HG02885 (cell line): ENCODE results near the gene SLC30A1.
"Not testable (repeated sequence)": the region's sequence is repeated elsewhere in the genome, so short reads cannot be mapped to it uniquely, and the experiment has no call there.

ENCODE experiments used
- ATAC-seq: cut with Tn5 transposase; IDR thresholded peaks from one replicate; pipeline ENCODE4 v1.9.1; 2021; ENCODE audit warnings: mild to moderate bottlenecking; ENCODE audit not compliant: unreplicated experiment, poor library complexity

Gene SLC30A1, protein sequence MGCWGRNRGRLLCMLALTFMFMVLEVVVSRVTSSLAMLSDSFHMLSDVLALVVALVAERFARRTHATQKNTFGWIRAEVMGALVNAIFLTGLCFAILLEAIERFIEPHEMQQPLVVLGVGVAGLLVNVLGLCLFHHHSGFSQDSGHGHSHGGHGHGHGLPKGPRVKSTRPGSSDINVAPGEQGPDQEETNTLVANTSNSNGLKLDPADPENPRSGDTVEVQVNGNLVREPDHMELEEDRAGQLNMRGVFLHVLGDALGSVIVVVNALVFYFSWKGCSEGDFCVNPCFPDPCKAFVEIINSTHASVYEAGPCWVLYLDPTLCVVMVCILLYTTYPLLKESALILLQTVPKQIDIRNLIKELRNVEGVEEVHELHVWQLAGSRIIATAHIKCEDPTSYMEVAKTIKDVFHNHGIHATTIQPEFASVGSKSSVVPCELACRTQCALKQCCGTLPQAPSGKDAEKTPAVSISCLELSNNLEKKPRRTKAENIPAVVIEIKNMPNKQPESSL

GRCh38 chr1:211578640-211579439 lies at the start of gene SLC30A1:
Gene SLC30A1, minus strand, starts transcription at chr1:211579161. Its CDS starts 549 bp downstream, at chr1:211578612.
- peak; percentile 83 for ATAC-seq

- ATAC-seq, result no peak
Observed at GRCh38 chr1:211628417-211628816, 49.5 kb upstream of the SLC30A1 start.

DNA sequence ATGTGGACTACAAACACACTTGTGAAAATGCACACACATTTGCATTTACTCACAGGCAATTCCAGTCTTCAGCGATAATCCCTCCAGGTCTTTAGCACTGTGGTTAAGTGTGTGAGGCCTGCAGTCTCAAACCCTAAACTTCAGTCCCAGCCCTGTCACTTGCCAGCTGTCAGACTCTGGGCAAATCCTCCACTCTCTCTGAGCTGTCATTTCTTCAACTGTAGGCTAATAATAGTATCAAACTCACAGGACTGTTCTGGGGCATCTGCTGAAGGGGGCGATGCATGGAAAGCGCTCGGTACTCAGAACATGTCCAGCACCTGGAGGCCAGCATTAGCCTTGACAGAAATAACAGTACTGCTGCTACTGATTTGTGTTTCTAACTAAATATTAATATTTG lies 48.3 kb upstream of the SLC30A1 start:
- ATAC-seq, result no peak

DNA sequence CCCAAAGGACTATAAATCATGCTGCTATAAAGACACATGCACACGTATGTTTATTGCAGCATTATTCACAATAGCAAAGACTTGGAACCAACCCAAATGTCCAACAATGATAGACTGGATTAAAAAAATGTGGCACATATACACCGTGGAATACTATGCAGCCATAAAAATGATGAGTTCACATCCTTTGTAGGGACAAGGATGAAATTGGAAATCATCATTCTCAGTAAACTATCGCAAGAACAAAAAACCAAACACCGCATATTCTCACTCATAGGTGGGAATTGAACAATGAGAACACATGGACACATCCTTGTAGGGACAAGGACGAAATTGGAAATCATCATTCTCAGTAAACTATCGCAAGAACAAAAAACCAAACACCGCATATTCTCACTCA lies 46.9 kb upstream of the SLC30A1 start:
- ATAC-seq, result not testable (repeated sequence)

- ATAC-seq, result no peak
Observed at GRCh38 chr1:211625040-211625439, 46.1 kb upstream of the SLC30A1 start.

DNA sequence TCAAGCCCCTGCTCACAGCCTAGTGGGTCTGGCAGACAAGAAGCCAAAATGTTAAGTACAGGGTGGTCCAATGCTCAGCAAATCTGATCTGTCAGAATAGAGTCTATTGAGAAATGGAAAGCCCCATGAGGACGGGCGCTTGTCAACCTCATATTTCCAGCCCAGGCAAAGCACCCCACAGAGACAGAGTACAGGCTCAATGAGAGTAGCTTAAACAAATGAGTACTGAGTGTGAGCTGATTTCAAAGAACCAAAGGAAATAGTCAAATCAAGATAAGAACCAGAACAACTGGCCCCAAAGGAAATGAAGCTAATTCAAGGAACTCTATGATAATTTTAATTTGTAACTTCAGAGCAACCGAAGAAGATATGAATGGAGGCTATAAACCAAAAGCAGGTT lies 44.6 kb upstream of the SLC30A1 start:
- ATAC-seq, result no peak

DNA sequence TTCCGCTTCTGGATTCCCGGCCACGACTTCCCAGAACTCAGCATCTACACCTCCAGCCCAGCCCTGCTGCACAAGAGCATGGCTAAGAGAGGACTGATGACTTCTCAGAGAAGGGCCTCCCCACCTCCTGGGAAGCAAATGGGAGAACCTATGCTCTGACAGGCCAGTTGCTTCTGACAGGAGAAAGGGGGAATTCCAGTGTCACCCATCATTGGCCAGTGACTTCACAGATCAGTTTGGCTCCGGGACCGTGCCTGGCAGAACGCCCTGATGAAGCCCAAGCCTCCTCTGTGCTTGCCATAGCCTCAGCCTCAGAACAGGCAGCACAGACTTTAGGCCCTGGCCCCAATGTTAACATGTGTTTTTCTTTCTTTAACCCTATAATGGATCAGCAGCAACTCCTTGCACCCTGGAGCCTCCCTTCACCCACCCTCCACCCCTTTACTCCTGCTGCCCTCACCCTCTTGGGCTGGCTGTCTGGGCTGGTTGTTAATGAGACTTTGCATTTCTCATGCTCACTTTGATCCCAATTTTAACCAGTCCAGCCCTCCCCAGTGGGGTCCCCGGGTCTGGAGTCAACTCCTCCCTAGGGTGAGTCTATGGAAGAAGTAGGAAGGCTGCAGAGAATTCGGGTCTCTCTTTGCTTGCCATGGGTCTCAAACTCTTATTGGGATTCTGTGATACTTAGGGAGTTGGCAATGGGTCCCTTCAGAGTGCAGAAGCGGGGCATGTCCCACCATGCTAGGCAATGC lies 42.7 kb upstream of the SLC30A1 start:
- no peak for ATAC-seq

- ATAC-seq, result no peak
Observed at GRCh38 chr1:211620097-211620496, 41.1 kb upstream of the SLC30A1 start.

DNA sequence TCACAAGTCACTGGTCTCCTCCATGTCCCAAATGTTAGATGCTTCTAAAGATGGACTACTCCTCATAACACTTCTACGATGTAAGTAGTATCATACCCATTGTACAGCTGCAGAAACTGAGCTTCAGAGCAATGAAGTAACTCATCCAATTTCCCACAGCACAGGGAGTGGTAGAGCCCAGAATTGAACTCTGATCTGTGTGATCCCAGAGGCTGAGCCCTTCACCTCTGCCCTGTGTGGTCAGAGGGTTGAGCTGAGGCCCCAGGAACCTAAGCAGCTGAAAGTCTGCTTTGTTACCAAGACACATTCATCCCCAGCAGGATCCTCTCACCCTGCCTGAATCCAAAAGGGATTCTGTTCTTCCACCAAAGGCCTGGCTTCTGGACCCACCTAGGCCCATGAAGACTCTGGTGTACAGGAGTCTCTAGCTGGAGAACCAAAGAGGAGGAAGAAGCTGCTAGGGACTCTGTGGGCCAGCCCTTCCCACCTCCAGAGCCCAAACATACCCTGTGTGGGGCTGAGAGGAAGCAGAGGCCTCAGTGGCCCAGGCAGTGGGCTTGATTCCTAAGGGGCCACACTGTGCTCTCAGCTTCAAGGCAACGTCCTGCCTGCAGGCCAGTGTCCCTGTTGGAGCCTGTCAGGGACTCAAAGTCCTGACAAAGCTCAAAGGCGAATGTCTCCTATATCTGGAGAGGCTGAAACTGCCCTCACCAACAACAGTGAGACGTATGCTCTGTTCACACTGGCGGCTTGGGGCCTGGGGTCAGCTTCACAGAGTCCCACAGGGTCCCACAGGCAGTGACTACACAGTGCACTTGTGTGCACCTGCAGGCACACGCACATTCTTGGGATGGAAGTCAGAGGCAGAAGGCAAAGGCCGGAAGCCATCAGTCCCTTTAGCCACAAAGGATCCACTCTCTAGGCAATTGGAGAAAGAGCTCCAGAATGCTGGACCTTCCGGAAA lies 40.4 kb upstream of the SLC30A1 start:
- no peak for ATAC-seq

DNA sequence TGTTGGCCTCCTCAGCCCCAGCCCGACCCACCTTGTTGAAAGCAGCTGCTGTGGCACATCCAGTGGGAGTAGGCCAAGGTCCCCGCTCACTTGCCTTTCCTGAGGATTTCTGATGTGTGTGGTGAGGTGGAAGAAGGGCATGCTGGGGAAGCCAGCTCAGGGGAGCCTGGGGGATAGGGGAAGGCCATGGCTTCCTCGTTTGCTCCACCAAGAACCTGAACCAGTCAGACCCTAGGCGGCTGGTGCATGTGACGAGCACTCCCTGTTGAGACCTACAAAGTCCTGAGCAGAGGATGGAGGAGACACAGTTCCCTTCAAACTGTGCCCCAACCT lies 38.0 kb upstream of the SLC30A1 start:
- ATAC-seq, result no peak

- no peak for ATAC-seq
Observed at GRCh38 chr1:211616231-211616964, 37.4 kb upstream of the SLC30A1 start.

GRCh38 chr1:211614615-211615014 lies 35.7 kb upstream of the SLC30A1 start:
- ATAC-seq, result no peak

DNA sequence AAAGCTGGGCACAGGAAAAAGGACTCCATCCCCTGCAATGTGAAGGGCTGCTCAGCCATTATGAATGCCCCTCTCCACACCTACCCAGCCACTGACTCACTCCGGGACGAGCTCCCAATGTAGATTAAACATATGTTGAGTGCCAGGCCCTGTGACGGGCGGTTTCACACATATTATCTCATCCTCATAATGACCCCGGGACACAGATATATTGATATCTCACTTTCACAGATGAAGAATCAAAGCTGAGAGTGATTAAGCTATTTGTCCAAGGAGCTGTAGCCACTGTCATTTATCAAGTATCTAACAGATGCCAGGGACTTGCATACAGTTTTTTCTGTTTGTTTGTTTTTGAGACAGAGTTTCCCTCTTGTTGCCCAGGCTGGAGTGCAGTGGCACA lies 35.0 kb upstream of the SLC30A1 start:
- ATAC-seq, result no peak

GRCh38 chr1:211613108-211613947 lies 34.4 kb upstream of the SLC30A1 start:
- ATAC-seq, result no peak

DNA sequence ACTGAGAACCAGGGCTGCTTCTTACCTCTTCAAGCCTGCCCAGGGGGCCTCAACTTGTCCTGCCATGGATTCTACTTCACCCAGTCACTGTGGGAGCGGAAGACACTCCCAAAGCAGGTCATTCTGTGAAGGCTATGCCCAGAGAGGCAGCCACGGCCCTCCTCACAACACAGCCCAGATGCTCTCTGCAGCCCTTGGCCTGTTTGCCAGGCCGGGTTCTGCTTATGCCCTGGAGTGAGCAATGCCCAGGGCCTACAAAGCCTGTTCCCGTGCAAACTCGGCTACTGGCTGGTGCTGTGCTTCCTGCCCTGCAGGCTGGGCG lies 33.8 kb upstream of the SLC30A1 start:
- ATAC-seq, result no peak

- ATAC-seq, result no peak
Observed at GRCh38 chr1:211611818-211612217, 32.9 kb upstream of the SLC30A1 start.

- no peak for ATAC-seq
Observed at GRCh38 chr1:211610779-211611556, 32.0 kb upstream of the SLC30A1 start.
